ENCODE results near the gene FSHR.

- TF ChIP-seq CTCF (IDR thresholded peaks at IDR 0.05; ENCODE audit: insufficient read depth, low read depth, low read length) (no peak), EZH2 (IDR thresholded peaks at IDR 0.05; ENCODE audit: insufficient read depth, low read length) (no peak)
Measured at GRCh38 chr2:49199266-49199665, 45.0 kb upstream of the FSHR start.
